ENCODE results near the gene AFG3L2.
A peak's percentile ranks its signal among the peaks of the same experiment; 100 is the strongest.

The AFG3L2 gene

DNA sequence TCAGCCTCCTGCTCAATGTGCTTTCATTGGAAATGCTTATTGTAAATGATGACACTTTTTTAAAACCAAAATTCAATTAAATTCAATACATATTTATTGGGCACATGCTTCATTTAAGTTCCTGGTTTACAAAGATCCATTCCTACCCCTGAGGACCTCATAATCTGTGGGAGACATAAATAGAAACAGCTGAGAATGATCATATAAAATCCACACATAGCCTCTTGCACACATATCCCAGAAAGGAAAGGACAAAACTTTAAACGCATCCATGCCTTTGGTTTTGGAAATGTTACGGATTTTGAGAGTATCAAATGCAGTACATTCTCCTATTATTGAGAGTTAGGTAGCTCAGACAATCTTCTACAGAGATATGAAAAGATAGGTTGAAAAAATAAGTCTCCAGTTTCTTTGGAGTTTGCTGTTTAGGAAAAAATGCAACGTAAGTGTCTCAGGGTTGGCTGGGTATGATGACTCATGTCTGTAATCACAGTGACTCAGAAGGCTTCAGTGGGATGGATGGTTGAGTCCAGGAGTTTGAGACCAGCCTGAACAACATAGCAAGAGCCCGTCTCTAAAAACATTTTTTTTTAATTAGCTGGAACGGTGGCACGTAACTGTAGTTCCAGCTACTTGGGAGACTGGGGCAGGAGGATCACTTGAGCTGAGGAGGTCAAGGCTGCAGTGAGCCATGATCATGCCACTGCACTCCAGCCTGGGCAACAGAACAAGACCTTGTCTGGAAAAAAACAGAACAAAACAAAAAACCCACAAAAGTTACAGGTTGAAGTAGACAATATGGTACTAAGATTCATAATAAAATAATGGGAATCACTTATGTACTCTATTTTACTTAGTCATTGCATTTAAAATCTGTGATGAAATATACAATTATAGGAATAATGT lies 26.8 kb upstream of the AFG3L2 start:
- DNase-seq = peak; percentile 88
- Histone ChIP-seq H3K27me3 (replicated peaks) (no peaks in the 10 kb centered on the region), H3K27ac (peak overlapping the region; percentile 55), H3K36me3 (replicated peaks) (no peaks in the 10 kb centered on the region), H3K4me3 (ENCODE audit: low read depth, low read length) (no peak overlapping the region)
- TF ChIP-seq, protein P1, sequence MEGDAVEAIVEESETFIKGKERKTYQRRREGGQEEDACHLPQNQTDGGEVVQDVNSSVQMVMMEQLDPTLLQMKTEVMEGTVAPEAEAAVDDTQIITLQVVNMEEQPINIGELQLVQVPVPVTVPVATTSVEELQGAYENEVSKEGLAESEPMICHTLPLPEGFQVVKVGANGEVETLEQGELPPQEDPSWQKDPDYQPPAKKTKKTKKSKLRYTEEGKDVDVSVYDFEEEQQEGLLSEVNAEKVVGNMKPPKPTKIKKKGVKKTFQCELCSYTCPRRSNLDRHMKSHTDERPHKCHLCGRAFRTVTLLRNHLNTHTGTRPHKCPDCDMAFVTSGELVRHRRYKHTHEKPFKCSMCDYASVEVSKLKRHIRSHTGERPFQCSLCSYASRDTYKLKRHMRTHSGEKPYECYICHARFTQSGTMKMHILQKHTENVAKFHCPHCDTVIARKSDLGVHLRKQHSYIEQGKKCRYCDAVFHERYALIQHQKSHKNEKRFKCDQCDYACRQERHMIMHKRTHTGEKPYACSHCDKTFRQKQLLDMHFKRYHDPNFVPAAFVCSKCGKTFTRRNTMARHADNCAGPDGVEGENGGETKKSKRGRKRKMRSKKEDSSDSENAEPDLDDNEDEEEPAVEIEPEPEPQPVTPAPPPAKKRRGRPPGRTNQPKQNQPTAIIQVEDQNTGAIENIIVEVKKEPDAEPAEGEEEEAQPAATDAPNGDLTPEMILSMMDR (IDR thresholded peaks at IDR 0.05; ENCODE audit: low read depth, low read length, missing control alignments) = no peak
- in situ Hi-C loops (cut with HindIII; ENCODE audit: low pct_ligation_motif_present, low sequenced_read_pairs) = no loop called here

DNA sequence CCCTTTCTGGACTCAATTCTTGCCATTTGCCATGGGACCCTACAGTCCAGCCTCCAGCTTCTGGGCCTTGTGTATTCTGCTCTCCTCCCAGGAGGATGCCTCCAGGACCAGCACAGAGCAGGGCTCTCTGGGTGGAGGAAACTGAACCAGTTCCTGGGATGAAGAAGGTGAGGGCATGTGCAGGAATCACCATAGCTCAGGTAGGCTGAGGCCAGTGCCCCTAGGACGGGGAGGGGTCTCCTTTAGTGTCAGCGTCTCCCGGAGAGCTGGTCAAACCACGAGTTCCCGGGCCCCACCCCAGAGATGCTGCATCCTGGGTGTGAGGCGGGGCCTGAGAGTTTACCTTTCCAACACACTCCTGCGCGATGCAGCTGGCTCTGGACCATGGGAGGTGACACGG lies 24.9 kb upstream of the AFG3L2 start:
- Histone ChIP-seq H3K27ac (no peak overlapping the region), H3K36me3 (replicated peaks) (no peaks in the 10 kb centered on the region), H3K4me3 (ENCODE audit: low read depth, low read length) (no peak overlapping the region), H3K27me3 (replicated peaks) (no peaks in the 10 kb centered on the region)
- no peak for DNase-seq
- TF ChIP-seq, protein P1 (IDR thresholded peaks at IDR 0.05; ENCODE audit: low read depth, low read length, missing control alignments) = no peak
- in situ Hi-C loops (cut with HindIII; ENCODE audit: low pct_ligation_motif_present, low sequenced_read_pairs) = no loop called here

DNA sequence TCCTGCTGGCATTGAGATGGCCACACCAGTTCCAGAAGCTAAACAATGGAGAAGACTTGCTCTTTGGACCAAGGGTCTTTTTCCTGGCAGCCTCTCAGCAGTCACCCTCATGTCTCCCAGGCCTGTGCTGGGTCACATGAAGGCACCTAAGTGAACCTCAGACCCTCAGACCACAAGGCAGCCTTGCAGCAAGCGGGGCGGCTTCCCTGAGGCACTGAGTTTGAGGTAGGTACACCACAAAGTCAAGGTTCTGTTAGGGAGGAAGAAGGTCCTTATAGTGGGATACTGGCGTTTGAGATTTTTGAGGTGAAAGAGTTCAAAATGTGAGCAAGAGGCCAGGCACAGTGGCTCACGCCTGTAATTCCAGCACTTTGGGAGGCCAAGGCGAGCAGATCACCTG lies 22.2 kb upstream of the AFG3L2 start:
- Histone ChIP-seq H3K27ac (no peak overlapping the region), H3K27me3 (replicated peaks) (no peaks in the 10 kb centered on the region), H3K4me3 (ENCODE audit: low read depth, low read length) (no peak overlapping the region), H3K36me3 (replicated peaks) (no peaks in the 10 kb centered on the region)
- TF ChIP-seq, protein P1 (IDR thresholded peaks at IDR 0.05; ENCODE audit: low read depth, low read length, missing control alignments) = no peak
- in situ Hi-C loops (cut with HindIII; ENCODE audit: low pct_ligation_motif_present, low sequenced_read_pairs) = no loop called here
- DNase-seq = no peak

DNA sequence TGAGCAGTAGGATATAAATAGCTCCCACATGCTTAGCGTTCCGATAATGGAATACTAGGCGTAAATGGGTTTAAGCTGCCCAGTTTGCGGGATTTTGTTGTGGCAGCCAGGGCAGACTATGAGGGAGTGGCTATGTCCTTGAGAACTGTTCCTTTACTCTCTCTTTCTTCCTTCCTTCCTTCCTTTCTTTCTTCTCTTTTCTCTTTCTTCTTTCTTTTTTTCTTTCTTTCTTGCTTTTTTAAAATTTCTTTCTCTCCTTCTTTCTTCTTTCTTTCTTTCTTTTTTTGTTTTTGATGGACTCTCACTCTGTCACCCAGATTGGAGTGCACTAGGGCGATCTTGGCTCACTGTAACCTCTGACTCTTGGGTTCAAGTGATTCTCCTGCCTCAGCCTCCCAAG lies 21.6 kb upstream of the AFG3L2 start:
- no peak overlapping the region for H3K4me3 ChIP-seq (ENCODE audit: low read depth, low read length)
- TF ChIP-seq, protein P1 (IDR thresholded peaks at IDR 0.05; ENCODE audit: low read depth, low read length, missing control alignments) = no peak
- no peak overlapping the region for H3K27ac ChIP-seq
- H3K36me3 ChIP-seq (replicated peaks) = no peaks in the 10 kb centered on the region
- H3K27me3 ChIP-seq (replicated peaks) = no peaks in the 10 kb centered on the region
- in situ Hi-C loops (cut with HindIII; ENCODE audit: low pct_ligation_motif_present, low sequenced_read_pairs) = no loop called here
- no peak for DNase-seq

DNA sequence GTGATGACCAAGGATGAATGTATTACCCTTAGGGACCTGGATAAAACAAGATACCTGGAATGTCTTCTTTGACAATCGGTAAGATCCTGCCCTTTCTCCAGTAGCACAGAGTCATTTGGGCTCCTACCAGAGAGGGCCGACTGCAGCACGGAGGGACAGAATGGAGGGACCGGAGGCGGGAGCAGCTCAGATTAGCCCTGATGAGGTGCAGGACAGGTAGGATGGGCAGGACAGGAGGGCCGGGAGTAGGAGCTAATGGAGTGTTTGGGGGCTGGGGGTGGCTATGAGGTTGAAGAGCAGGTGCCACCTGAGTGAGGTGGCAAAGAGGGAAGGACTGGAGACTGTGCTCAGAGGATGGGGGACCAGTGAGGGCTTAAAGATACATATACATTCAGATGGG lies 20.8 kb upstream of the AFG3L2 start:
- Histone ChIP-seq H3K4me3 (ENCODE audit: low read depth, low read length) (no peak overlapping the region), H3K36me3 (replicated peaks) (no peaks in the 10 kb centered on the region), H3K27me3 (replicated peaks) (no peaks in the 10 kb centered on the region), H3K27ac (no peak overlapping the region)
- in situ Hi-C loops (cut with HindIII; ENCODE audit: low pct_ligation_motif_present, low sequenced_read_pairs) = no loop called here
- no peak for DNase-seq
- TF ChIP-seq, protein P1 (IDR thresholded peaks at IDR 0.05; ENCODE audit: low read depth, low read length, missing control alignments) = no peak

Data from brain microvascular endothelial cell (primary cell).